GM23248 (cell line): ENCODE data around the gene TUBGCP6. TPM values are rescaled to one million over a fixed set of nuclear protein-coding genes. Genes with fewer than 3 reads are reported as not detected.
A peak's percentile ranks its signal among the peaks of the same experiment; 100 is the strongest.

ENCODE experiments used
- DNase-seq: peaks from one replicate; pipeline ENCODE4 v3.0.0-alpha.2; 2015
- H2AFZ ChIP-seq: fragments of 200-600 bp; sonication (generic); 2 replicates; pipeline ENCODE4 v1.6.1; 2016; ENCODE audit warnings: antibody characterized with exemption
- H3F3A ChIP-seq: fragments of 200-600 bp; sonication (generic); 2 replicates; pipeline ENCODE4 v1.6.1; 2016; ENCODE audit warnings: mild to moderate bottlenecking, antibody characterized with exemption, mixed run types; ENCODE audit not compliant: insufficient read depth
- H3K27ac ChIP-seq: fragments of 200-600 bp; sonication (generic); 2 replicates; pipeline ENCODE4 v1.5.1; 2016; ENCODE audit warnings: mild to moderate bottlenecking
- H3K27me3 ChIP-seq: fragments of 200-600 bp; sonication (generic); replicated peaks from 2 replicates; pipeline ENCODE4 v1.6.1; 2016; ENCODE audit warnings: mild to moderate bottlenecking; ENCODE audit not compliant: insufficient read depth
- H3K36me3 ChIP-seq: fragments of 200-600 bp; sonication (generic); 2 replicates; pipeline ENCODE4 v1.6.1; 2016; ENCODE audit warnings: low read depth, mild to moderate bottlenecking
- H3K4me1 ChIP-seq: fragments of 200-600 bp; sonication (generic); 2 replicates; pipeline ENCODE4 v1.6.1; 2016; ENCODE audit warnings: mild to moderate bottlenecking; ENCODE audit not compliant: insufficient read depth
- H3K4me2 ChIP-seq: fragments of 200-600 bp; sonication (generic); one replicate; pipeline ENCODE4 v1.6.1; 2016; ENCODE audit warnings: mild to moderate bottlenecking; ENCODE audit not compliant: unreplicated experiment
- H3K4me3 ChIP-seq: fragments of 200-600 bp; sonication (generic); 2 replicates; pipeline ENCODE4 v1.5.1; 2016; ENCODE audit warnings: mild to moderate bottlenecking
- H3K79me2 ChIP-seq: fragments of 200-600 bp; sonication (generic); 2 replicates; pipeline ENCODE4 v1.6.1; 2016; ENCODE audit warnings: mild to moderate bottlenecking; ENCODE audit not compliant: insufficient read depth
- H3K9ac ChIP-seq: fragments of 200-600 bp; sonication (generic); 2 replicates; pipeline ENCODE4 v1.6.1; 2016; ENCODE audit warnings: mild to moderate bottlenecking
- H3K9me2 ChIP-seq: fragments of 200-600 bp; sonication (generic); 2 replicates; pipeline ENCODE4 v1.6.1; 2016; ENCODE audit warnings: mixed run types, mild to moderate bottlenecking, moderate library complexity; ENCODE audit not compliant: insufficient read depth
- H3K9me3 ChIP-seq: fragments of 200-600 bp; sonication (generic); one replicate; pipeline ENCODE4 v1.6.1; 2017; ENCODE audit warnings: low read depth
- H4K20me1 ChIP-seq: fragments of 200-600 bp; sonication (generic); 2 replicates; pipeline ENCODE4 v1.6.0; 2016; ENCODE audit not compliant: insufficient read depth
- EZH2 ChIP-seq: fragments of 200-600 bp; sonication (generic); IDR thresholded peaks from 2 replicates; pipeline ENCODE4 v1.6.1; 2018; ENCODE audit warnings: antibody characterized with exemption, mild to moderate bottlenecking; ENCODE audit not compliant: insufficient read depth, poor library complexity, severe bottlenecking
- EZH2phosphoT487 ChIP-seq: fragments of 200-600 bp; sonication (generic); IDR thresholded peaks from 2 replicates; pipeline ENCODE4 v1.6.1; 2018; ENCODE audit warnings: antibody characterized with exemption, moderate library complexity, mild to moderate bottlenecking, low read depth; ENCODE audit not compliant: insufficient read depth
- WGBS, 2 experiments: methylation state at CpG; one replicate each; pipeline ENCODE4 v1.1.6; 2015 to 2017; ENCODE audit warnings: low lambda C conversion rate in 2 of 2, low coverage in 1 of 2; ENCODE audit errors: missing lambda C conversion rate in 2 of 2; 5-methylcytosine and 5-hydroxymethylcytosine counted together
- in situ Hi-C: fragments of 300-500 bp; cut with MboI; formaldehyde crosslinking; loops from 2 replicates; pipeline ENCODE4 v1.15.0; 2020
- polyA plus RNA-seq: library from polyadenylated mRNA; unstranded; fragments of >200 nt; fragmentation: Nextera tagmentation; extraction: Ambion mirVana; gene quantifications from 2 replicates; pipeline ENCODE4 v1.2.1, GENCODE V29; 2016
- total RNA-seq: library from RNA; depleted of rRNA; stranded (reverse); fragments of >200 nt; shearing (Covaris generic); gene quantifications from 2 replicates; pipeline ENCODE4 v1.2.3, GENCODE V29; 2014

TUBGCP6 gene
- total and polyA plus RNA-seq, 2 experiments from 2014 or later: 16.6 to 32.0 TPM

DNA sequence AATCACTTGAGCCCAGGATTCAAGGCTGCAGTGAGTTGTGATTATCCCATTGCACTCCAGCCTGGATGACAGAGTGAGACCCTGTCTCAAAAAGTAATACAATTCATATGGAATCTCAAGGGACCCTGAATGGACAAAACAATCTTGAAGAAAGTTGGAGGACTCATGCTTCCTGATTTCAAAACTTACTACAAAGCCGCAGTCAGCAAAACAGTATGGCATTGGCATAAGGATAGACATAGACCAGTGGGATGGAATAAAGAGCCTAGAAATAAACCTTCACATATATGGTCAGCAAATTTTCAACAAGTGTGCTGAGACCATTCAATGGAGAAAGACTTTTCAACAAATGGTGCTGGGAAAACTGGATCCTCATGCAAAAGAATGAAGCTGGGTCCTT, 41.5 kb downstream of the TUBGCP6 start:
- Histone ChIP-seq H3K4me1 (peaks cover 8% of the 10 kb centered on the region), H3K9ac (no peak overlapping the region), H3K4me3 (no peak overlapping the region), H3K27me3 (no peaks in the 10 kb centered on the region), H3F3A (no peaks in the 10 kb centered on the region; the same call in 1 of the 2 replicates), H3K4me2 (no peak overlapping the region), H3K9me2 (no peaks in the 10 kb centered on the region), H4K20me1 (no peaks in the 10 kb centered on the region), H2AFZ (no peak overlapping the region), H3K36me3 (peaks cover 10% of the 10 kb centered on the region; the same call in 1 of the 2 replicates), H3K79me2 (peaks cover 42% of the 10 kb centered on the region), H3K9me3 (no peaks in the 10 kb centered on the region), H3K27ac (no peak overlapping the region)
- in situ Hi-C loops: no loop called here
- TF ChIP-seq EZH2 (no peak), EZH2phosphoT487 (no peak)
- 100% methylated on average over 1 of the region's 1 CpG for WGBS, 2 experiments
- no peak for DNase-seq

- Histone ChIP-seq H4K20me1 (no peaks in the 10 kb centered on the region), H3K9me2 (no peaks in the 10 kb centered on the region), H3K9ac (peak overlapping the region; percentile 76), H3K27me3 (no peaks in the 10 kb centered on the region), H3K79me2 (peaks cover 42% of the 10 kb centered on the region), H3K36me3 (peaks cover 10% of the 10 kb centered on the region; the same call in 1 of the 2 replicates), H3K9me3 (no peaks in the 10 kb centered on the region), H3K4me3 (peak overlapping the region; percentile 94), H3K4me2 (peak overlapping the region; percentile 76), H3F3A (no peaks in the 10 kb centered on the region; the same call in 1 of the 2 replicates), H3K4me1 (peaks cover 8% of the 10 kb centered on the region), H2AFZ (no peak overlapping the region), H3K27ac (no peak overlapping the region)
- TF ChIP-seq EZH2phosphoT487: no peak
- TF ChIP-seq EZH2: no peak
- no peak for DNase-seq
- in situ Hi-C loops: no loop called here
- WGBS, 2 experiments: 59 to 64% methylated on average over 9 to 13 of the region's 13 CpGs
Observed at GRCh38 chr22:50202130-50202666, 42.6 kb downstream of the TUBGCP6 start.

DNA sequence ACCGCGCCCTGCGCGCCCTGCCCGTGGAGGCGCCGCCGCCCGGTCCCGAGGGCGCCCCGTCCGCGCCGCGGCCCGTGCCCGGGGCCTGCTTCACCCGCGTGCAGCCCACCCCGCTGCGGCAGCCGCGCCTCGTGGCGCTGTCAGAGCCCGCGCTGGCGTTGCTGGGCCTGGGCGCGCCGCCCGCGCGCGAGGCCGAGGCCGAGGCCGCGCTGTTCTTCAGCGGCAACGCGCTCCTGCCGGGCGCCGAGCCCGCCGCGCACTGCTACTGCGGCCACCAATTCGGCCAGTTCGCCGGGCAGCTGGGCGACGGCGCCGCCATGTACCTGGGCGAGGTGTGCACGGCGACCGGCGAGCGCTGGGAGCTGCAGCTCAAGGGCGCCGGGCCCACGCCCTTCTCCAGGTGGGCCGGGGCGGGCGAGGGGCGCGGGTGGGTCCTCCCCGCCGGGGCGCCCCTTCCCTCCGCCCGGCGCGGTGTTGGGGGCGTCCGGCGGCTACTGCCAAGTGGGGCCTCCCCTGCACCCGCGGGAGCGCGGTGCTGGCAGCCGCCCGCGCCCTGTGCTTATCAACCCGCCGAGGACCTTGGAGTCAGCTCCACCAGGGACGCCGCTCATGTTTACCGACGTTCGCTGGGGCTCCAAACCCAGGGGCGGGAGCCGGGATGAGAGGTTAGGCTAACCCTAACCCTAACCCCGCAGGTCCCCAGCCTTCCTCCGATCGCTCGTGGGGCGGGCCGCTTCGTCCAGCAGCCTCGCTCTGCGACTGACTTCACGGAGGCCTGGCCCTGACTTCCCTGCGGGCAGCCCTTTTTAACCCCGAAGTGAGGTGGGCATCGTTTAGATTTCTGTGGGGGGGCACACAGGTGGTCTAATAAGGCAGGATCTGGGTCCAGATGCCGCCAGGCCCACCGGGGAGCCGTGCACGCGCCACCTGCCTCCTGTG, 43.4 kb downstream of the TUBGCP6 start:
- peaks cover 42% of the 10 kb centered on the region for H3K79me2 ChIP-seq
- no peaks in the 10 kb centered on the region for H3K9me2 ChIP-seq
- H2AFZ ChIP-seq: peak overlapping the region; percentile 48; the same call in 1 of the 2 replicates
- peak; percentile 68 for DNase-seq
- peaks cover 9% of the 10 kb centered on the region; the same call in 1 of the 2 replicates for H3K36me3 ChIP-seq
- TF ChIP-seq EZH2phosphoT487 (no peak), EZH2 (no peak)
- H3K27me3 ChIP-seq: no peaks in the 10 kb centered on the region
- H3K4me2 ChIP-seq: peak overlapping the region; percentile 76
- H3K4me1 ChIP-seq: peaks cover 8% of the 10 kb centered on the region
- no peaks in the 10 kb centered on the region; the same call in 1 of the 2 replicates for H3F3A ChIP-seq
- in situ Hi-C loops: no loop called here
- peak overlapping the region; percentile 94 for H3K4me3 ChIP-seq
- WGBS, 2 experiments: 4% methylated on average over 60 to 80 of the region's 115 CpGs
- H4K20me1 ChIP-seq: no peaks in the 10 kb centered on the region
- no peaks in the 10 kb centered on the region for H3K9me3 ChIP-seq
- no peak overlapping the region for H3K27ac ChIP-seq
- H3K9ac ChIP-seq: peak overlapping the region; percentile 76

DNA sequence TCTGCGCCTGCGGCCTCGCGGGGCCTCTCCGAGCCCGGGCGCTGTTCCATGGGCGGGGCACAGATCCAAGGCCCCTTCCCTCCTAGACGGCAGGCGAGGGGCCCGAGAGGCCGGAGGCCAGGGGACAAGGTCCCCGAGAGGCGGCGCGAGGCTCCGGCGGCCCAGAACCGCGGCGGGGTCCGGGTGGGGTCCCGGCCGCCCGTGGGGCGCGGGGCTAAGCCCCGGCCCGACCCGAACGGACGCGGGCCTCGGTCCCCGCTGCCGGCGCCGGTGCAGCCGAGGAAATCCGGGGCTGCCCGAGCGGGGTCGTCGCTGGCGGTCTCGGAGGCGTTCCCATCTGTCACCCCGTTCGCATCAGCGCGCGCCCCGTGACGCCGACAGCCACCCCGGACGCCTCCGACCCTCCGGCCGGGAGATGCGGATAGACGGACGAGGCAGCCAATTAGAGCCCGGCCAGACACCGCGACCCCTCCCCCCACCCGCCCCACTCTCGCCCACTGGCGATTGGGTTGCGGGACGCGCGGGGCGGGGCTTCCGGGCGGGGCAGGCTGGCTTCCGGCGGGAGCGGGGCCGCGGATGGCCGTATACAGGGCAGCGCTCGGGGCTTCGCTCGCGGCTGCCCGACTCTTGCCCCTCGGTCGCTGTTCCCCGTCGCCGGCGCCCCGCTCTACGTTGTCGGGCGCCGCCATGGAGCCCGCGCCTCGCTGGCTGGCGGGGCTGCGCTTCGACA, 44.2 kb downstream of the TUBGCP6 start, which contains the start of gene SELENOO:
Gene SELENOO (plus strand): TSS at position 551 of the 730 bp plus-strand sequence. CDS start 26 bp downstream, at position 577.
- Histone ChIP-seq H3F3A (no peaks in the 10 kb centered on the region; the same call in 1 of the 2 replicates), H3K9me2 (no peaks in the 10 kb centered on the region), H3K4me1 (peaks cover 8% of the 10 kb centered on the region), H3K27ac (no peak within 1 kb of the TSS), H3K9ac (peak within 1 kb of the TSS; percentile 76), H3K36me3 (peaks cover 5% of the 10 kb centered on the region; the same call in 1 of the 2 replicates), H3K9me3 (no peaks in the 10 kb centered on the region), H2AFZ (peak within 1 kb of the TSS; percentile 71), H4K20me1 (no peaks in the 10 kb centered on the region), H3K4me3 (peak within 1 kb of the TSS; percentile 94), H3K4me2 (peak within 1 kb of the TSS; percentile 76), H3K79me2 (peaks cover 38% of the 10 kb centered on the region), H3K27me3 (no peaks in the 10 kb centered on the region)
- TF ChIP-seq EZH2 (no peak), EZH2phosphoT487 (no peak)
- DNase-seq: peak; percentile 95
- 1% methylated on average over 45 to 91 of the region's 105 CpGs for WGBS, 2 experiments
- in situ Hi-C loops: no loop called here
